Vagina (tissue), 2 donors: Measurements from ENCODE around the gene ISOC2. TPM values are rescaled to one million over a fixed set of nuclear protein-coding genes. Genes with fewer than 3 reads are reported as not detected.
"Not testable (repeated sequence)": the region's sequence is repeated elsewhere in the genome, so short reads cannot be mapped to it uniquely, and the experiment has no call there.

Experiments used
- DNase-seq, 2 donors: peaks; one replicate each; pipeline ENCODE4 v3.0.0-alpha.2; 2017; ENCODE audit errors: extremely low spot score in 2 of 2
- H3K27ac ChIP-seq: fragments of 200-600 bp; sonication (generic); one replicate; pipeline ENCODE4 v1.5.1; 2019
- H3K27me3 ChIP-seq: fragments of 200-600 bp; sonication (generic); one replicate; pipeline ENCODE4 v1.5.1; 2019
- H3K36me3 ChIP-seq, 2 donors: fragments of 200-600 bp; sonication (generic); one replicate each; pipeline ENCODE4 v1.5.1; 2017 to 2019
- H3K4me1 ChIP-seq: fragments of 200-600 bp; sonication (generic); one replicate; pipeline ENCODE4 v1.5.1; 2019
- H3K4me3 ChIP-seq, 2 donors: fragments of 200-600 bp; sonication (generic); 1 replicate in 1 of 2; 2 replicates in 1 of 2; pipeline ENCODE4 v1.5.1; 2016 to 2019
- H3K9me3 ChIP-seq: fragments of 200-600 bp; sonication (generic); one replicate; pipeline ENCODE4 v1.5.1; 2019
- POLR2A ChIP-seq, 2 donors: fragments of 450-650 bp; IDR thresholded peaks; one replicate each; pipeline ENCODE4 v1.6.1; 2017; ENCODE audit warnings: antibody characterized with exemption in 2 of 2, mild to moderate bottlenecking in 2 of 2, moderate library complexity in 2 of 2
- POLR2AphosphoS5 ChIP-seq, 2 donors: sonication (generic); formaldehyde crosslinking; IDR thresholded peaks; one replicate each; pipeline ENCODE4 v1.9.0; 2017; ENCODE audit warnings: antibody characterized with exemption in 2 of 2, mild to moderate bottlenecking in 2 of 2, low read depth in 1 of 2; ENCODE audit not compliant: insufficient read depth in 1 of 2
- intact Hi-C: fragments of 100-400 bp; cut with DNase I; formaldehyde crosslinking; loops from one replicate; pipeline ENCODE4 v1.15.1; 2023
- total RNA-seq: library from RNA; depleted of rRNA; stranded (reverse); fragments of >200 nt; gene quantifications from one replicate; pipeline ENCODE4 v1.2.3, GENCODE V29; 2016
- TF ChIP-seq, protein P1 (sequence below), 3 experiments: fragments of 450-650 bp in 2 of 3; fragments of 200-600 bp in 1 of 3; sonication (generic) in 1 of 3; IDR thresholded peaks; one replicate each; pipeline ENCODE4 v1.5.1; 2017 to 2019; ENCODE audit warnings: antibody characterized with exemption in 3 of 3, mild to moderate bottlenecking in 2 of 3, moderate library complexity in 2 of 3

Gene ISOC2
- total RNA-seq, 1 donor from 2014 or later: 61.4 TPM

DNA sequence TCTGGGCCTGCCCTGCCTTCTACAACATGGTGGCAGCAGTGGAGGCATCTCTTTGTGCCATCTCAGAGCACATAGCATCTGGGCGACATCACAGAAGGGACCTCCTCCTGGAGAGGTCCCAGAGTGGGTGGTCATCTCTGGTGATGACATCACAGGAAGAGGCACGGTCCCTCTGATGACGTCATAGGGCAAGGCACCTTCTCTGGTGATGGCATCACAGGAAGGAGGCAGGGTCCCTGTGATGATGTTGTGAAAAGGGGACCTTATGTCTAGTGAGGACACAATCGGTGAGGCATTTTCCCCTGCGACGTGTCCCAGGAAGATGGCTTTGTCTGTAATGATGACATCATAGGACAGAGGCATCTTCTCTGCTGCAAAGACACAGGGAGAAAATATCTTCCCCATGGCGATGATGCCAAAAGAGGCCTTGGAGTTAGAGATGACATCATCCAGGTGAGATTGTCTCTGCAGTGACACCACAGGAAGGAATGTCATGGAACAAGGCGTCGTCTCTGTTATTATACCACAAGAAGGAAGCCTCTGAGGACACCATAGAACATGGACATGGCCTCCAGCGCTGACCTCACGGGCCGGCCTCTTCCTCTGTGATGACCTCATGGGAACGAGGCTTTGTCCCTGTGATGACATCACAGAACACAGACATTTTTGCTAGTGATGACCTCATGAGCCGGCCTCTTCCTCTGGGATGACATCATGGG lies 29.0 kb downstream of the ISOC2 start:
- Histone ChIP-seq H3K4me1 (no peaks in the 10 kb centered on the region), H3K27me3 (peaks cover 6% of the 10 kb centered on the region), H3K4me3 (no peak overlapping the region), H3K27ac (no peak overlapping the region), H3K9me3 (no peaks in the 10 kb centered on the region), H3K36me3 (no peaks in the 10 kb centered on the region)
- DNase-seq: no peak
- TF ChIP-seq POLR2A (IDR thresholded peaks at IDR 0.05) (no peak), POLR2AphosphoS5 (IDR thresholded peaks at IDR 0.05; ENCODE audit: insufficient read depth in 1 of 2, low read depth in 1 of 2) (no peak)
- TF ChIP-seq, protein P1, sequence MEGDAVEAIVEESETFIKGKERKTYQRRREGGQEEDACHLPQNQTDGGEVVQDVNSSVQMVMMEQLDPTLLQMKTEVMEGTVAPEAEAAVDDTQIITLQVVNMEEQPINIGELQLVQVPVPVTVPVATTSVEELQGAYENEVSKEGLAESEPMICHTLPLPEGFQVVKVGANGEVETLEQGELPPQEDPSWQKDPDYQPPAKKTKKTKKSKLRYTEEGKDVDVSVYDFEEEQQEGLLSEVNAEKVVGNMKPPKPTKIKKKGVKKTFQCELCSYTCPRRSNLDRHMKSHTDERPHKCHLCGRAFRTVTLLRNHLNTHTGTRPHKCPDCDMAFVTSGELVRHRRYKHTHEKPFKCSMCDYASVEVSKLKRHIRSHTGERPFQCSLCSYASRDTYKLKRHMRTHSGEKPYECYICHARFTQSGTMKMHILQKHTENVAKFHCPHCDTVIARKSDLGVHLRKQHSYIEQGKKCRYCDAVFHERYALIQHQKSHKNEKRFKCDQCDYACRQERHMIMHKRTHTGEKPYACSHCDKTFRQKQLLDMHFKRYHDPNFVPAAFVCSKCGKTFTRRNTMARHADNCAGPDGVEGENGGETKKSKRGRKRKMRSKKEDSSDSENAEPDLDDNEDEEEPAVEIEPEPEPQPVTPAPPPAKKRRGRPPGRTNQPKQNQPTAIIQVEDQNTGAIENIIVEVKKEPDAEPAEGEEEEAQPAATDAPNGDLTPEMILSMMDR (IDR thresholded peaks at IDR 0.05): no peak
- intact Hi-C loops: no loop called here

DNA sequence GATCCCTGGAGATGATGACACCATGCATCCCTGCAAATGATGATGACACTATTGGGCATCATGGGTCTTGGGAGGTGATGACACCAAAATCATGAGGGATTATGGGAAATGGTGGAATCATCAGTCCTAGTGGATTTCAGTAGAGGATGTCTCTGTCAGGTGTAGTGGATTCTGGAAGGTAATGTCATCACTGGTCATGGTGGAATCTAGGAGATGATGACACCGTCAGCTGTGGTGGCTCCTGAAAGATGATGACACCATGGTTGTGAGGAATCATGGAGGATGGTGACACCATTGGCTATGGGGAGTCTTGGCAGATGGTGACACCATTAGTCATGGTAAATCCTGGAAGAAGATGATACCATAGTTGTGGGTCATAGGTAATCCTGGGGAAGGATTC lies 30.3 kb downstream of the ISOC2 start:
- Histone ChIP-seq H3K36me3 (no peaks in the 10 kb centered on the region), H3K4me3 (no peak overlapping the region), H3K9me3 (no peaks in the 10 kb centered on the region), H3K4me1 (no peaks in the 10 kb centered on the region), H3K27me3 (peaks cover 6% of the 10 kb centered on the region), H3K27ac (no peak overlapping the region)
- TF ChIP-seq POLR2A (IDR thresholded peaks at IDR 0.05) (no peak), POLR2AphosphoS5 (IDR thresholded peaks at IDR 0.05; ENCODE audit: insufficient read depth in 1 of 2, low read depth in 1 of 2) (no peak)
- TF ChIP-seq, protein P1 (IDR thresholded peaks at IDR 0.05): no peak
- intact Hi-C loops: no loop called here
- no peak for DNase-seq

DNA sequence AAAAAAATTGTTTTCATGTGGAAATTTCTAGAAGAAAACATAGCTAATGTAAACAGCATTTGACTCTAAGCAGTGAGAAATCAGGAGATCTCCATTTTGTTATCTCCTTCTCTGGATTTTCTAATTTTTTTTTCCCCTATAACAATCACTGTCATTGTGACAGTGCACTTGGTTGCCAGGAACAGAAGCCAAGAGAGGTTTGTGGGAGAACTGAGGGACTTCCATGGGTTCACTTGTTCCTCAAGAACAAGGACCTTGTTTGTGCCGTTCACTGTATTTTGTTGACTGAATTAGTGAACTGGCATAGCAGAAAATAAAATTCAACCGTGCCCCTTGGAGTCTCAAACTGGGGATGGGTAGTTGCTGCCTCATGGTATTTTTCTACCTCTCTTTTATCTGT lies 35.4 kb downstream of the ISOC2 start:
- Histone ChIP-seq H3K9me3 (no peaks in the 10 kb centered on the region), H3K27ac (no peak overlapping the region), H3K36me3 (no peaks in the 10 kb centered on the region), H3K4me1 (no peaks in the 10 kb centered on the region), H3K27me3 (peaks cover 6% of the 10 kb centered on the region), H3K4me3 (no peak overlapping the region)
- intact Hi-C loops: no loop called here
- no peak for DNase-seq
- TF ChIP-seq POLR2AphosphoS5 (IDR thresholded peaks at IDR 0.05; ENCODE audit: insufficient read depth in 1 of 2, low read depth in 1 of 2) (no peak), POLR2A (IDR thresholded peaks at IDR 0.05) (no peak)
- TF ChIP-seq, protein P1 (IDR thresholded peaks at IDR 0.05): no peak

DNA sequence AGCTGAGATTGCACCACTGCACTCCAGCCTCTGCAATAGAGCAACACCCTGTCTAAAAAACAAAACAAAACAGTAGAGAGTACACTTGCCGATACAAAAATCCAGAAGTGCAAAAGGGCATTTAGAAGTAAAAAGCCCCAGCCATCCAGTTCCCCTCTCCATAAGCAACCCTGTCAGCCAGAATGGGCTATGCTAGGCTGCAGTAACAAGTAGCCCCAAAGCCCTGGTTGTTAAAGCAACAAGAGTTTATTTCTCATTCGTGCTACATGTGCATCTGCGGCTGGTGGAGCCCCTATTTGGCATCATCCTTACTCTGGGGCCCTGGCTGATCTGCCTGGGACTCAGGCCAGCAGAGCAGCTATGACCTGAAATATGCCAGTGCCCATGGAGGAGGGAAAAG lies 36.9 kb downstream of the ISOC2 start:
- H3K4me1 ChIP-seq: no peaks in the 10 kb centered on the region
- H3K27me3 ChIP-seq: peaks cover 6% of the 10 kb centered on the region
- H3K36me3 ChIP-seq: no peaks in the 10 kb centered on the region
- H3K27ac ChIP-seq: no peak overlapping the region
- TF ChIP-seq, protein P1 (IDR thresholded peaks at IDR 0.05): no peak
- TF ChIP-seq POLR2A (IDR thresholded peaks at IDR 0.05): no peak
- TF ChIP-seq POLR2AphosphoS5 (IDR thresholded peaks at IDR 0.05; ENCODE audit: insufficient read depth in 1 of 2, low read depth in 1 of 2): no peak
- intact Hi-C loops: no loop called here
- no peak overlapping the region for H3K4me3 ChIP-seq
- H3K9me3 ChIP-seq: no peaks in the 10 kb centered on the region
- no peak for DNase-seq

DNA sequence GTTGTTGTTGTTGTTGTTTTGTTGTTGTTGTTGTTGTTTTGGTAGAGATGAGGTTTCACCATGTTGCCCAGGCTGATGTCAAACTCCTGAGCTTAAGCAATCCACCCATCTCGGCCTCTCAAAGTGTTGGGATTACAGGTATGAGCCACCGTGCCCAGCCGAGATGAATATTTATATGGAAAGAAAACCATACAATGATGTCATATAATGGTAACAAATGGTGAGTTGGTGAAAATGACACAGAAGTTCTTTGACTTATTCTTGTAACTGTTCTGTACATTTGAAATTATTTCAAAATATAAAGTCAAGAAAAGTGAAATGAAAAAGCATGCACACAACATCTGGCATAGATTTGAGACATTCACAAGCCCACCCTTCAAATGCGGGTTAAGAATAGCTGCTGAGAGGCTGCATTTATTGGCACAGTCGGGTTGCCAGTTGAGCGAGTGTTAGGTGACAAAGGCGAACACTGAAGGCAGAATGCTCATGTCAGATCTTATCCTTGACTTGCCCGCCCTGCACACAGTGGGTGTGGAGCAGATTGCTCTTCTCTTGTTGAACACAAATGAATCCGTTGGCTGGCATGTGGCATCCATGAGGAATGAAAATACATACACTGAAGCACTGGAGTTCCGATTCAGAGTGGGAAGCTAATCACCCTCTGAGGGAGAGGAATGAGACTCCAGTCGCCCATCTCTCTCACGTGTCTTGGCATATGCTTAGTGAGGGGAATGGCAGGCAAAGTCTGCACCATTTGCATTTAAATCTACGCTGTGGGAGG lies 38.0 kb downstream of the ISOC2 start:
- H3K4me1 ChIP-seq: no peaks in the 10 kb centered on the region
- H3K4me3 ChIP-seq: no peak overlapping the region
- H3K27me3 ChIP-seq: no peaks in the 10 kb centered on the region
- no peak overlapping the region for H3K27ac ChIP-seq
- intact Hi-C loops: no loop called here
- no peaks in the 10 kb centered on the region for H3K9me3 ChIP-seq
- TF ChIP-seq POLR2AphosphoS5 (IDR thresholded peaks at IDR 0.05; ENCODE audit: insufficient read depth in 1 of 2, low read depth in 1 of 2) (no peak), POLR2A (IDR thresholded peaks at IDR 0.05) (no peak)
- TF ChIP-seq, protein P1 (IDR thresholded peaks at IDR 0.05): no peak
- DNase-seq: no peak
- H3K36me3 ChIP-seq: no peaks in the 10 kb centered on the region

DNA sequence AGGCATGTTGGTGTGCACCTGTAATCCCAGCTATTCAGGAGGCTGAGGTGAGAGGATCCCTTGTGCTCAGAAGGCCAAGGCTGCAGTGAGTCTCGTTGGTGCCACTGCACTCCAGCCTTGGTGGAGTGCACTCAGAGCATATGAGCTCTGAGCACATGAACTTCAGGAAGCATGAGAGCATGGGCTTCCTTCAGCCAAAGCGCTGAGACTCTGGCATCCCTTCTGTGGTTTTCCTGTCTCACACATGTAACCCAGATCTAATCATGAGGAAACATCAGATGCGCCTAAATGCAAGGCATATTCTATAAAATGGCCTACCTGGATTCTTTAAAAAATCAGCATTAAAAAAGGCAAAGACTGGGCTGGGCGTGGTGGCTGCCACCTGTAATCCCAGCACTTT lies 40.2 kb downstream of the ISOC2 start:
- H3K27ac ChIP-seq, intact Hi-C loops, H3K4me1 ChIP-seq, H3K4me3 ChIP-seq, DNase-seq, H3K27me3 ChIP-seq, H3K9me3 ChIP-seq, H3K36me3 ChIP-seq: not testable (repeated sequence)
